ENCODE results near the gene FOXRED1. TPM values are rescaled to one million over a fixed set of nuclear protein-coding genes. Genes with fewer than 3 reads are reported as not detected.

Gene FOXRED1
- 32.5 and 49.6 TPM in 2 replicates for total RNA-seq (ENCODE audit: low replicate concordance)
- long read RNA-seq, transcript FOXRED1-201 (11 exons, 1,970 nt): major isoform, 62 of 84 reads
- long read RNA-seq, partial matches to known transcripts: 8 of 84 reads
- long read RNA-seq, other reads (novel, unspliced or antisense): 14 of 84 reads

GRCh38 chr11:126268708-126269579 is at the start of gene FOXRED1, which contains the start of gene SRPRA:
Gene FOXRED1 (plus strand): TSS chr11:126269154. CDS start chr11:126269207, 53 bp downstream.
Gene SRPRA (minus strand): TSS chr11:126268895. CDS start chr11:126268804, 91 bp downstream.
- Mint-ChIP-seq H3K27ac (peak within 1 kb of the TSS; percentile 98), H3K4me1 (ENCODE audit: unreplicated experiment) (peaks cover 26% of the 10 kb centered on the region), H3K4me3 (peak within 1 kb of the TSS; percentile 97), H3K27me3 (no peaks in the 10 kb centered on the region), H3K36me3 (peaks cover 13% of the 10 kb centered on the region), H3K9me3 (no peaks in the 10 kb centered on the region)
- peak; percentile 100 for DNase-seq (ENCODE audit: extremely low spot score, unreplicated experiment)
- no peak for TF ChIP-seq CTCF (conservative IDR thresholded peaks at IDR 0.05)

DNA sequence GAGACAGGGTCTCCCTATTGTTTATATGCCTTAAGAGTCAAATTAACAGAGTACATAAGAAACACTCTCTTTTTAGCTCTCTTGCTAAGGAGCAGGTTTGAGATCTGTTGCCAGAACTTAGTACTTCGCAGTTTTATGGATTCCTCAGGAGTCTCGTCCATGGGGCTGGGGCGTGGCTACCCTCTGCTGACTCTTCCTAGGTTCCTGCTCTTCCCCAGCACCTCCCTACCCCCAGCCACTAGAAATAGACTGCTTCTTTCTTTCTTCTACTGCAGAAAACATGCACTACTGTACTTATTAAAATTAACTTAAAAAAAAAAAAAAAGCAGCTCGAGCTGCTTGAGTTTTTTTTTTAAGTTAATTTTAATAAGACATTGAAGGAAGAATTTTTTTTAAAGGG is 49.4 kb upstream of the FOXRED1 start:
- H3K4me1 Mint-ChIP-seq (ENCODE audit: unreplicated experiment): no peaks in the 10 kb centered on the region
- H3K4me3 Mint-ChIP-seq: no peak overlapping the region
- no peak for TF ChIP-seq CTCF (conservative IDR thresholded peaks at IDR 0.05)
- H3K27ac Mint-ChIP-seq: no peak overlapping the region
- no peaks in the 10 kb centered on the region for H3K27me3 Mint-ChIP-seq
- no peak for DNase-seq (ENCODE audit: extremely low spot score, unreplicated experiment)
- H3K9me3 Mint-ChIP-seq: no peaks in the 10 kb centered on the region
- peaks cover 5% of the 10 kb centered on the region for H3K36me3 Mint-ChIP-seq

- Mint-ChIP-seq H3K36me3 (peaks cover 10% of the 10 kb centered on the region), H3K4me1 (ENCODE audit: unreplicated experiment) (no peaks in the 10 kb centered on the region), H3K27me3 (no peaks in the 10 kb centered on the region), H3K27ac (no peak overlapping the region), H3K9me3 (no peaks in the 10 kb centered on the region), H3K4me3 (no peak overlapping the region)
- no peak for TF ChIP-seq CTCF (conservative IDR thresholded peaks at IDR 0.05)
- no peak for DNase-seq (ENCODE audit: extremely low spot score, unreplicated experiment)
Measured at GRCh38 chr11:126224647-126225294, 44.2 kb upstream of the FOXRED1 start.

DNA sequence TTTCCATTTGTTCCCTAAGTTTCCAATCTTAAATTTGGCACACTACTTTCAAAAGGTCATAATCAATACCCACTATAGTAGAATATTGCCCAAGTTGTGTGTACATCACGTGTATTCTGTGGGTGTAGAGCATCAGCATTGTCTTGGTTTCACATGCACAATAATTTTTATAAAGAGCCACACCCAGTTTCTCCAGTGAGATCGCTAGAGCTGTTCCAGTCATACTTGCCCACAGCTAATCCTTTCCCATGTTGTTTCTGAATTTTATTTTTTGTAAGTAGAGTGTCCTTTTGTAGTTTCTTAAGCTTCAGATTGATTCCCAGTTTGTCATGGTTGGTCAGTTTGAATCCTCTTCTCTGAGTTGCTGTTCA is 43.7 kb upstream of the FOXRED1 start:
- Mint-ChIP-seq H3K27me3 (no peaks in the 10 kb centered on the region), H3K9me3 (no peaks in the 10 kb centered on the region), H3K36me3 (peaks cover 10% of the 10 kb centered on the region), H3K4me1 (ENCODE audit: unreplicated experiment) (no peaks in the 10 kb centered on the region), H3K4me3 (no peak overlapping the region), H3K27ac (no peak overlapping the region)
- DNase-seq (ENCODE audit: extremely low spot score, unreplicated experiment): no peak
- no peak for TF ChIP-seq CTCF (conservative IDR thresholded peaks at IDR 0.05)

GRCh38 chr11:126226334-126227084 is 42.4 kb upstream of the FOXRED1 start:
- Mint-ChIP-seq H3K9me3 (no peaks in the 10 kb centered on the region), H3K4me3 (no peak overlapping the region), H3K4me1 (ENCODE audit: unreplicated experiment) (no peaks in the 10 kb centered on the region), H3K27me3 (no peaks in the 10 kb centered on the region), H3K36me3 (peaks cover 10% of the 10 kb centered on the region), H3K27ac (no peak overlapping the region)
- TF ChIP-seq CTCF (conservative IDR thresholded peaks at IDR 0.05): no peak
- no peak for DNase-seq (ENCODE audit: extremely low spot score, unreplicated experiment)

All from type B pancreatic cell (in vitro differentiated cells).